Measurements from ENCODE around the gene SMPDL3A. TPM values are rescaled to one million over a fixed set of nuclear protein-coding genes. Genes with fewer than 3 reads are reported as not detected.

SMPDL3A gene
- total RNA-seq, 1 donor from 2014 or later = 44.7 TPM

Small RNAs within 50 kb of the gene (small RNA-seq; reads per million reads assigned to genes)
- not detected for gene RN7SL564P

Other genes with a start within 250 kb of the SMPDL3A start
- gene PKIB, start 178.9 kb upstream of the SMPDL3A start, total RNA-seq = 2.7 TPM
- not detected for gene FABP7, start 9.5 kb upstream of the SMPDL3A start, total RNA-seq
- gene CLVS2, start 207.0 kb downstream of the SMPDL3A start, total RNA-seq = 1.5 TPM